ENCODE results near the gene LMOD1.

- TF ChIP-seq CTCF (conservative IDR thresholded peaks at IDR 0.05 in 1 of 2, IDR thresholded peaks at IDR 0.05 in 1 of 2; ENCODE audit: low read depth in 1 of 2, low read length in 2 of 2) (no peak), EZH2 (IDR thresholded peaks at IDR 0.05; ENCODE audit: low read length, missing control alignments) (no peak)
Observed at GRCh38 chr1:201893431-201893830, 52.9 kb downstream of the LMOD1 start.

Measured in fibroblast of lung (primary cell).